Measurements from ENCODE around the gene ROCK1.

GRCh38 chr18:21099442-21099841 lies 12.2 kb downstream of the ROCK1 start:
- TF ChIP-seq CTCF (IDR thresholded peaks at IDR 0.05 in 2 of 3, conservative IDR thresholded peaks at IDR 0.05 in 1 of 3; ENCODE audit: insufficient read depth in 2 of 3, low read depth in 1 of 3, low read length in 3 of 3) (no peak), MECOM (CRISPR knock-in tag; IDR thresholded peaks at IDR 0.05) (no peak), BMI1 (IDR thresholded peaks at IDR 0.05; ENCODE audit: low read length) (no peak)
